IMR-90 (cell line): ENCODE data around the gene ZNF264. TPM values are rescaled to one million over a fixed set of nuclear protein-coding genes. Genes with fewer than 3 reads are reported as not detected.

Experiments used
- ATAC-seq: fragments of 200-7000 bp; cut with Tn5 transposase; 2 replicates; pipeline ENCODE4 v1.9.1; 2020; ENCODE audit warnings: low read depth, mild to moderate bottlenecking, moderate library complexity
- BruUV-seq: library from RNA; stranded (reverse); fragments of 400-500 nt; replicated peaks from 2 replicates; lab custom pipeline; 2021; lab: Mats Ljungman, UMichigan
- CTCF ChIA-PET: fragments of 300-600 bp; formaldehyde crosslinking; extraction: SDS; loops from one replicate; lab custom pipeline; 2021; ENCODE audit warnings: antibody characterized with exemption; lab: Yijun Ruan, JAX
- POLR2A ChIA-PET: fragments of 300-600 bp; sonication (Branson Sonifier 250); formaldehyde crosslinking; loops from one replicate; lab custom pipeline; 2022; ENCODE audit warnings: antibody characterized with exemption; ENCODE audit not compliant: unreplicated experiment; lab: Charles Lee
- DNase-seq: peaks from one replicate; pipeline ENCODE4 v3.0.0; 2013
- H2AFZ ChIP-seq: replicated peaks from 2 replicates; pipeline ENCODE3; 2013; ENCODE audit warnings: low read length, mild to moderate bottlenecking; ENCODE audit not compliant: poor library complexity
- H2AK5ac ChIP-seq: 2 replicates; pipeline ENCODE4 v1.6.1; 2013; ENCODE audit warnings: low read depth, low read length, inconsistent platforms
- H2AK9ac ChIP-seq: replicated peaks from 2 replicates; pipeline ENCODE3; 2013; ENCODE audit warnings: mild to moderate bottlenecking, low read depth, low read length, moderate library complexity; ENCODE audit not compliant: poor library complexity
- H2BK120ac ChIP-seq: 2 replicates; pipeline ENCODE4 v1.6.1; 2013; ENCODE audit warnings: low read depth, low read length, inconsistent platforms
- H2BK15ac ChIP-seq: 3 replicates; pipeline ENCODE4 v1.6.1; 2013; ENCODE audit warnings: low read depth, low read length, inconsistent platforms
- H2BK20ac ChIP-seq: 2 replicates; pipeline ENCODE4 v1.6.1; 2013; ENCODE audit warnings: low read depth, mild to moderate bottlenecking, inconsistent platforms, low read length, moderate library complexity
- H2BK5ac ChIP-seq: 2 replicates; pipeline ENCODE4 v1.6.1; 2013; ENCODE audit warnings: mild to moderate bottlenecking, low read depth, low read length, inconsistent platforms; ENCODE audit not compliant: poor library complexity, severe bottlenecking
- H3K14ac ChIP-seq: replicated peaks from 2 replicates; pipeline ENCODE4 v1.6.1; 2013; ENCODE audit warnings: low read depth, low read length, inconsistent platforms
- H3K18ac ChIP-seq: 2 replicates; pipeline ENCODE4 v1.6.1; 2013; ENCODE audit warnings: low read depth, low read length, control low read depth
- H3K23ac ChIP-seq: 2 replicates; pipeline ENCODE4 v1.6.1; 2013; ENCODE audit warnings: low read depth, low read length, inconsistent platforms
- H3K27ac ChIP-seq: 2 replicates; pipeline ENCODE4 v1.5.1; 2013; ENCODE audit warnings: mild to moderate bottlenecking, control low read depth, low read length; ENCODE audit not compliant: insufficient read depth
- H3K27me3 ChIP-seq: 2 replicates; pipeline ENCODE4 v1.6.1; 2013; ENCODE audit warnings: low read length; ENCODE audit not compliant: control insufficient read depth, insufficient read depth
- H3K36me3 ChIP-seq: 2 replicates; pipeline ENCODE4 v1.6.1; 2013; ENCODE audit warnings: low read length, mixed read lengths; ENCODE audit not compliant: control insufficient read depth, insufficient read depth
- H3K4ac ChIP-seq: 2 replicates; pipeline ENCODE4 v1.6.1; 2013; ENCODE audit warnings: low read depth, low read length, inconsistent platforms
- H3K4me1 ChIP-seq: 2 replicates; pipeline ENCODE4 v1.6.1; 2013; ENCODE audit warnings: low read length, mixed read lengths; ENCODE audit not compliant: control insufficient read depth, insufficient read depth
- H3K4me2 ChIP-seq: 2 replicates; pipeline ENCODE4 v1.6.1; 2013; ENCODE audit warnings: low read depth, mild to moderate bottlenecking, control low read depth, low read length, moderate library complexity
- H3K4me3 ChIP-seq: 2 replicates; pipeline ENCODE4 v1.5.1; 2013; ENCODE audit warnings: low read depth, mild to moderate bottlenecking, control low read depth, low read length, moderate library complexity; ENCODE audit not compliant: insufficient read depth
- H3K56ac ChIP-seq: 2 replicates; pipeline ENCODE4 v1.6.1; 2013; ENCODE audit warnings: low read length, inconsistent platforms; ENCODE audit not compliant: insufficient read depth; ENCODE audit errors: extremely low read depth
- H3K79me1 ChIP-seq, 2 experiments: 2 replicates each; pipeline ENCODE4 v1.6.1; 2013; ENCODE audit warnings: low read length in 2 of 2, inconsistent platforms in 1 of 2, low read depth in 1 of 2
- H3K9ac ChIP-seq: 2 replicates; pipeline ENCODE4 v1.6.1; 2013; ENCODE audit warnings: low read depth, low read length, control low read depth
- H3K9me1 ChIP-seq: 2 replicates; pipeline ENCODE4 v1.6.1; 2013; ENCODE audit warnings: low read length, inconsistent platforms; ENCODE audit not compliant: insufficient read depth
- H3K9me3 ChIP-seq: 2 replicates; pipeline ENCODE4 v1.6.1; 2013; ENCODE audit warnings: low read length; ENCODE audit not compliant: control insufficient read depth, insufficient read depth
- H4K20me1 ChIP-seq: 2 replicates; pipeline ENCODE4 v1.6.1; 2013; ENCODE audit warnings: low read length, inconsistent platforms; ENCODE audit not compliant: insufficient read depth
- H4K5ac ChIP-seq: 2 replicates; pipeline ENCODE4 v1.6.1; 2013; ENCODE audit warnings: mild to moderate bottlenecking, low read depth, low read length, control low read depth
- H4K8ac ChIP-seq, 2 experiments: 2 replicates each; pipeline ENCODE4 v1.6.1; 2013; ENCODE audit warnings: low read depth in 2 of 2, low read length in 2 of 2, control low read depth in 1 of 2, inconsistent platforms in 1 of 2
- H4K91ac ChIP-seq: 2 replicates; pipeline ENCODE4 v1.6.1; 2013; ENCODE audit warnings: low read depth, low read length, inconsistent platforms; ENCODE audit not compliant: insufficient read depth
- MXI1 ChIP-seq: IDR thresholded peaks from 2 replicates; pipeline ENCODE4 v1.6.1; 2012; ENCODE audit warnings: low read depth, mild to moderate bottlenecking, low read length, moderate library complexity, borderline replicate concordance
- WGBS, 2 experiments: methylation state at CpG; one replicate each; pipeline versions ENCODE4 v1.1.5 to v1.1.7; 2013; ENCODE audit warnings: missing lambda C conversion rate in 2 of 2; ENCODE audit not compliant: insufficient read length in 1 of 2; ENCODE audit errors: extremely low coverage in 2 of 2; 5-methylcytosine and 5-hydroxymethylcytosine counted together
- dilution Hi-C: fragments of 300-500 bp; cut with HindIII; formaldehyde crosslinking; loops from one replicate; pipeline ENCODE4 v1.14.3; 2018; ENCODE audit warnings: low sequenced_read_pairs; ENCODE audit not compliant: unreplicated experiment
- in situ Hi-C: fragments of 300-500 bp; cut with MboI; formaldehyde crosslinking; loops from 3 replicates; pipeline ENCODE4 v1.14.3; 2019; ENCODE audit warnings: low sequenced_read_pairs, inconsistent platforms, mixed read lengths
- intact Hi-C: fragments of 100-400 bp; cut with micrococcal nuclease; formaldehyde crosslinking; loops from 2 replicates; pipeline ENCODE4 v1.10.0; 2022
- polyA plus RNA-seq, 3 experiments: library from polyadenylated mRNA; depleted of rRNA; stranded (reverse); fragments of >200 nt; gene quantifications; 2 replicates each; pipeline ENCODE4 v1.2.3, GENCODE V29; 2012; ENCODE audit warnings: low replicate concordance in 1 of 3
- total RNA-seq: library from RNA; depleted of rRNA; stranded (reverse); fragments of >200 nt; gene quantifications from 2 replicates; pipeline ENCODE4 v1.2.3, GENCODE V29; 2012

ZNF264 gene
- total and polyA plus RNA-seq, 2 of the 4 experiments (the other 2 are of a cell fraction) = 3.5 to 31.9 TPM

DNA sequence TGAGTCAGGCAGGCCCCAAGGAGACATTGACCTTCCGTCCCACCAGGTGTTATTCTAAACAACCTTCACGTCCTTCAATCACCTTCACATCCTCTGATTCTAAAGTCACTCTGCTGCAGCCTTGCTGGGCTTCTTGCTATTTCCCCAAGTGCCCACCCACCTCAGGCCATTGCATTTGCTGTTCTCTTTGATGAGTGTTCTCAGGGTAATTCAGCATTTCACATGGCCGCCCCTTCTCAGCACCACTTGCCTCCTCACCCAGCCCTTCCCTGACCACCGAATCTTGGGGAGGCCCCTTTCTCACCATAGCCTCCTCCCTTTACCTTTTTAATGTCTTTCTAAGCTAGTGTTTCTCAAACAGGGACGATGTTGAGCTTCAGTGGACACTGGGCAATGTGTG is 53.8 kb downstream of the ZNF264 start:
- H4K8ac ChIP-seq = no peak overlapping the region
- no peak overlapping the region for H4K91ac ChIP-seq
- no peak overlapping the region for H3K4me2 ChIP-seq
- peaks cover 17% of the 10 kb centered on the region; the same call in 1 of the 2 replicates for H4K20me1 ChIP-seq
- H3K4ac ChIP-seq = no peak overlapping the region
- in situ Hi-C loops (no loop called here), dilution Hi-C loops (no loop called here), intact Hi-C loops (no loop called here)
- H3K27ac ChIP-seq = no peak overlapping the region
- no CpG with 5 or more reads among the region's 5 CpGs for WGBS, 2 experiments
- no peak overlapping the region for H2BK15ac ChIP-seq
- POLR2A ChIA-PET = no interaction called here
- no peak overlapping the region for H2BK20ac ChIP-seq
- ATAC-seq (no peak), DNase-seq (no peak)
- H3K27me3 ChIP-seq = no peaks in the 10 kb centered on the region
- H4K5ac ChIP-seq = no peak overlapping the region
- no peak overlapping the region for H2BK5ac ChIP-seq
- H3K79me1 ChIP-seq = peaks cover 48 to 75% of the 10 kb centered on the region in 2 experiments
- no TSS peak for BruUV-seq
- H2AK9ac ChIP-seq = no peak overlapping the region
- peaks cover 45% of the 10 kb centered on the region for H3K36me3 ChIP-seq
- no peak overlapping the region for H3K18ac ChIP-seq
- no peak overlapping the region for H3K56ac ChIP-seq
- no peak overlapping the region for H3K9ac ChIP-seq
- CTCF ChIA-PET = no interaction called here
- TF ChIP-seq MXI1 = no peak
- H3K9me3 ChIP-seq = no peaks in the 10 kb centered on the region
- no peak overlapping the region for H2BK120ac ChIP-seq
- no peak overlapping the region for H3K14ac ChIP-seq
- no peak overlapping the region for H2AK5ac ChIP-seq
- no peak overlapping the region for H3K23ac ChIP-seq
- H3K9me1 ChIP-seq = peaks cover 15% of the 10 kb centered on the region
- H3K4me1 ChIP-seq = peaks cover 9% of the 10 kb centered on the region
- H3K4me3 ChIP-seq = no peak overlapping the region
- no peak overlapping the region for H2AFZ ChIP-seq
